Testis (tissue), 3 donors: Measurements from ENCODE around the gene SUSD1. TPM values are rescaled to one million over a fixed set of nuclear protein-coding genes. Genes with fewer than 3 reads are reported as not detected.

Experiments used
- DNase-seq: peaks from one replicate; pipeline ENCODE4 v3.0.0-alpha.2; 2019
- H3K27ac ChIP-seq, 2 donors: fragments of 200-600 bp; sonication (generic); one replicate each; pipeline ENCODE4 v1.5.1; 2019
- H3K27me3 ChIP-seq: fragments of 200-600 bp; sonication (generic); one replicate; pipeline ENCODE4 v1.5.1; 2019
- H3K36me3 ChIP-seq: fragments of 200-600 bp; sonication (generic); one replicate; pipeline ENCODE4 v1.5.1; 2017; ENCODE audit warnings: low read depth; ENCODE audit errors: missing control alignments
- H3K4me1 ChIP-seq: fragments of 200-600 bp; sonication (generic); one replicate; pipeline ENCODE4 v1.5.1; 2019
- H3K4me3 ChIP-seq, 2 donors: fragments of 200-600 bp; sonication (generic); one replicate each; pipeline ENCODE4 v1.5.1; 2017 to 2019
- H3K9me3 ChIP-seq: fragments of 200-600 bp; sonication (generic); one replicate; pipeline ENCODE4 v1.5.1; 2017
- CTCF ChIP-seq, 3 experiments: fragments of 450-650 bp in 2 of 3; fragments of 200-600 bp in 1 of 3; sonication (generic) in 1 of 3; IDR thresholded peaks; one replicate each; pipeline ENCODE4 v1.5.1; 2016 to 2019; ENCODE audit warnings: antibody characterized with exemption in 3 of 3, mild to moderate bottlenecking in 2 of 3, moderate library complexity in 1 of 3
- POLR2A ChIP-seq: fragments of 450-650 bp; IDR thresholded peaks from one replicate; pipeline ENCODE4 v1.6.1; 2017; ENCODE audit warnings: antibody characterized with exemption, mild to moderate bottlenecking, moderate library complexity
- WGBS, 2 donors: methylation state at CpG; one replicate each; pipeline ENCODE4 v1.1.5; 2018; 5-methylcytosine and 5-hydroxymethylcytosine counted together
- intact Hi-C: fragments of 100-400 bp; cut with DNase I; formaldehyde crosslinking; loops from one replicate; pipeline ENCODE4 v1.15.1; 2023; ENCODE audit warnings: low total_unique reads
- polyA plus RNA-seq: library from polyadenylated mRNA; stranded (reverse); fragments of 350-450 nt; fragmentation: Illumina TruSeq; extraction: RNeasy Lipid Tissue Mini Kit (QIAGEN cat#74804); gene quantifications from one replicate; pipeline ENCODE4 v1.2.3, GENCODE V29; 2014; ENCODE audit warnings: low read depth, low replicate concordance; ENCODE audit not compliant: insufficient read depth
- total RNA-seq, 2 donors: library from RNA; depleted of rRNA; stranded (reverse); fragments of >200 nt; gene quantifications; one replicate each; pipeline ENCODE4 v1.2.3, GENCODE V29; 2016

The SUSD1 gene
- total and polyA plus RNA-seq, 3 donors from 2014 or later, result 12.7 to 39.1 (median 28.0) TPM

GRCh38 chr9:112041199-112041535 is 133.9 kb downstream of the SUSD1 start:
- Histone ChIP-seq H3K4me1 (no peaks in the 10 kb centered on the region), H3K9me3 (no peaks in the 10 kb centered on the region), H3K4me3 (no peak overlapping the region), H3K27ac (no peak overlapping the region), H3K27me3 (no peaks in the 10 kb centered on the region), H3K36me3 (no peaks in the 10 kb centered on the region)
- 90 to 92% methylated on average over 4 of the region's 4 CpGs for WGBS, 2 donors
- intact Hi-C loops, result no loop called here
- TF ChIP-seq POLR2A (no peak), CTCF (IDR thresholded peaks at IDR 0.05) (no peak)
- DNase-seq, result no peak

- H3K27me3 ChIP-seq, result no peaks in the 10 kb centered on the region
- no peak overlapping the region for H3K27ac ChIP-seq
- no peak for DNase-seq
- no peaks in the 10 kb centered on the region for H3K4me1 ChIP-seq
- intact Hi-C loops, result no loop called here
- no peak for TF ChIP-seq CTCF (IDR thresholded peaks at IDR 0.05)
- TF ChIP-seq POLR2A, result no peak
- no peak overlapping the region for H3K4me3 ChIP-seq
- WGBS, 2 donors, result 86 to 92% methylated on average over 2 of the region's 2 CpGs
- no peaks in the 10 kb centered on the region for H3K36me3 ChIP-seq
- H3K9me3 ChIP-seq, result no peaks in the 10 kb centered on the region
Measured at GRCh38 chr9:112038017-112038408, 137.1 kb downstream of the SUSD1 start.

- intact Hi-C loops, result no loop called here
- Histone ChIP-seq H3K27me3 (no peaks in the 10 kb centered on the region), H3K36me3 (no peaks in the 10 kb centered on the region), H3K4me3 (no peak overlapping the region), H3K9me3 (no peaks in the 10 kb centered on the region), H3K27ac (no peak overlapping the region), H3K4me1 (no peaks in the 10 kb centered on the region)
- DNase-seq, result no peak
- TF ChIP-seq CTCF (IDR thresholded peaks at IDR 0.05), result no peak
- TF ChIP-seq POLR2A, result no peak
- WGBS, 2 donors, result 84 to 89% methylated on average over 2 of the region's 2 CpGs
Measured at GRCh38 chr9:112037281-112038016, 137.6 kb downstream of the SUSD1 start.

GRCh38 chr9:112035166-112035826 is 139.8 kb downstream of the SUSD1 start:
- DNase-seq, result no peak
- H3K4me1 ChIP-seq, result no peaks in the 10 kb centered on the region
- TF ChIP-seq CTCF (IDR thresholded peaks at IDR 0.05) (no peak), POLR2A (no peak)
- H3K4me3 ChIP-seq, result no peak overlapping the region
- intact Hi-C loops, result no loop called here
- no peak overlapping the region for H3K27ac ChIP-seq
- 82 to 90% methylated on average over 6 of the region's 6 CpGs for WGBS, 2 donors
- no peaks in the 10 kb centered on the region for H3K36me3 ChIP-seq
- no peaks in the 10 kb centered on the region for H3K27me3 ChIP-seq
- no peaks in the 10 kb centered on the region for H3K9me3 ChIP-seq

- TF ChIP-seq CTCF (IDR thresholded peaks at IDR 0.05) (no peak), POLR2A (no peak)
- no peaks in the 10 kb centered on the region for H3K27me3 ChIP-seq
- H3K4me3 ChIP-seq, result no peak overlapping the region
- no peak for DNase-seq
- H3K27ac ChIP-seq, result no peak overlapping the region
- 80 to 100% methylated on average over 2 of the region's 2 CpGs for WGBS, 2 donors
- no peaks in the 10 kb centered on the region for H3K4me1 ChIP-seq
- no peaks in the 10 kb centered on the region for H3K36me3 ChIP-seq
- intact Hi-C loops, result no loop called here
- no peaks in the 10 kb centered on the region for H3K9me3 ChIP-seq
Measured at GRCh38 chr9:112034216-112034611, 140.9 kb downstream of the SUSD1 start.
